Activated CD4-positive, alpha-beta T cell treated with anti-CD3 and anti-CD28 coated beads, Interleukin-2, amount 50 U/mL, for 24 hours (primary cell): ENCODE measurements around the gene PDK2.

Experiments used
- DNase-seq, 2 donors: peaks; one replicate each; pipeline ENCODE4 v3.0.0-alpha.2; 2020; ENCODE audit warnings: low read depth in 1 of 2, low spot score in 1 of 2

The PDK2 gene

DNA sequence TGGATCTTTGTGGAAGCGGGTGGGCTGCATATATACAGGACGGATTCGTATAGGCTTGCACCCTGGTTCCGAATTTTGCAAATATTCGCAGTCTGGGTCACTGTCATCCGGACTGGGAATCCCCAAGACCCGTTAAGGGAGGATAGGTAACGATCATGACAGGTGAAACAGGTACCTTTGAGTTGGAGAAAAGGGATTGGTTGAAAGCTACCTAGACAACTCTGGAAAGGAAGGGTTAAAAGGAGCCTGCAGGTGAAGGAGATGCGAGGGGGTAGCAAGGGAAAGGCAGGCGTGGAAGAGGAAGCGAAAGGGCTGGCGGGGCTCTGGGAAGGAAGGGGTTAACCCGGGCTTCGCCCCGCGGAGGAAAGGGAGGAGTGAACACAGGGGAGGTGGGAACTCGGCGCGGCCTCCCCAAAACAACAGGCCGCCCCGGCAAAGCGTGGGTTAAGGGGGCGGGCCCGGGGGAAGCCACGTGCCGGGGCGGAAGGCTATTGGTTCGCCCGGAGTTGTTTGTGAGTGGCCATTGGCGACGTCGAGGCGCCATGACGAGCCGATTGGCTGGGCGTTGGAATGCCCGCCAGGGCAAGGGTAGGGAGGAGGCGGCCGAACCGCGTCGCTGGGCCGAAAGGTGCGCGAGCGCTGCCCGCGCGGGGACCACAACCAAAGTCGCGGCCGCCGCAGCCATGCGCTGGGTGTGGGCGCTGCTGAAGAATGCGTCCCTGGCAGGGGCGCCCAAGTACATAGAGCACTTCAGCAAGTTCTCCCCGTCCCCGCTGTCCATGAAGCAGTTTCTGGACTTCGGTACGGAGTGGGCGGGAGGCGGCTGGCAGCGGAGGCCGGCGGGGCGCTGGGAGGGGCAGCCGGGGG lies at the start of gene PDK2:
PDK2 (plus strand) TSS at position 599 of the 867 bp plus-strand sequence; CDS start at position 684, 85 bp downstream.
- DNase-seq, result peak; percentile 86 to 91

DNA sequence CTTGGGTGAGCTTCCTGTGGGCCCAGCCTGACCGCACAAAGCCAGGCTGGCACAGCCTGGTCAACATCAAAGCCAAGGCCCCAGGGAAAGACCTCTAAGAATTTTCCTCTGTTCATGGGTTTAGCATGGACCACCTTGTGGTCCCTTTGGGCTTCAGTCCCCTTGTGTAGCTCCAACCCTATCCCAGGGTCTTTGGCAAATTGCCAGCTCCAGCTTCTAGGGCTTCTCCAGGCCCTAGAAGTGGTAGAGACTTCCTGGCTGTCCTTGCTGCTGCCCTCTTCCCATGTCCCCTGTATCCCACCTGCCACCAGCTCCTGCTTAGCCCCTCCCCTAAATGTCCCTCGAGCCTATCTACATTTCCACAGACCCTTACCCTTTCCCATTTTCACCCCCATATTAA lies 49.0 kb upstream of the PDK2 start:
- DNase-seq, result no peak

DNA sequence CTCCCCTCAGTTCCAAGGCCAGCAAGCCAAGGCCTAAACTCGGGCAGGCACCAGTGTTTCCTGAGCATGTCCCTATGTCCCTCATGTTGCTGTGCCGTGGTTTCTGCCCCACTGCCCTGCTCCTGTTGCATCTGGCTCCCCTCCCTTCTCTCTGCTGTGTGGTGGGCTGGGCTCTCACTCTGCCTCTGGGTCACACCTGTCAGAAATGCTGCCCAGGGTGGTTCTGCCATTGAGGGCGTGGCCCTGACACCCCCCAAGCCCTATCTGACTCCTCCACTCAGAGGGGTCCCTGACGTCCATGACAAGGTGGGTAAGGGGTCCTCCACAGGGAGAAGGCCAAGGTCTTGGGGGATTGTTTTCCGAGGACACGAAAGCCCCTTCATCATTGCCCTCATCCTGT lies 48.5 kb upstream of the PDK2 start:
- no peak for DNase-seq

DNA sequence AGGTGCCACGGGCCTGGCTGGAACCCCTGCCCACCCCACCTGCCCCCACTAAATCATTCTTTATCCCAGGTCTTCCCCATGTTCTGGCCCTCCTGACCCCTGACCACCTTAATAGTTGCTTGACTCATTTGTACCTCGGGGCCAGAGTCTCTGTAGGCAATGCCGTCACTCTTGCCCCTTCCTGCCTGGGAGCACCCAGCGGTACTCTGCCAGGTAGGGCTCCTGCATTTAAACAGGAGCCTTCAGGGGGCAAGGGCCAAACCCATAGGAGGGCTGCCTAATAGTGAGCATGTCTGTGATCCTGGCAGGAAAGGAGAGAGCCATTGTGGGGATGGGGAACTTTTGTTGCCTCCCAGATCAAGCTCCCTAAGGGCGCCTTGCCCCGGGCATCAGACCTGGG lies 48.1 kb upstream of the PDK2 start:
- DNase-seq, result no peak

DNA sequence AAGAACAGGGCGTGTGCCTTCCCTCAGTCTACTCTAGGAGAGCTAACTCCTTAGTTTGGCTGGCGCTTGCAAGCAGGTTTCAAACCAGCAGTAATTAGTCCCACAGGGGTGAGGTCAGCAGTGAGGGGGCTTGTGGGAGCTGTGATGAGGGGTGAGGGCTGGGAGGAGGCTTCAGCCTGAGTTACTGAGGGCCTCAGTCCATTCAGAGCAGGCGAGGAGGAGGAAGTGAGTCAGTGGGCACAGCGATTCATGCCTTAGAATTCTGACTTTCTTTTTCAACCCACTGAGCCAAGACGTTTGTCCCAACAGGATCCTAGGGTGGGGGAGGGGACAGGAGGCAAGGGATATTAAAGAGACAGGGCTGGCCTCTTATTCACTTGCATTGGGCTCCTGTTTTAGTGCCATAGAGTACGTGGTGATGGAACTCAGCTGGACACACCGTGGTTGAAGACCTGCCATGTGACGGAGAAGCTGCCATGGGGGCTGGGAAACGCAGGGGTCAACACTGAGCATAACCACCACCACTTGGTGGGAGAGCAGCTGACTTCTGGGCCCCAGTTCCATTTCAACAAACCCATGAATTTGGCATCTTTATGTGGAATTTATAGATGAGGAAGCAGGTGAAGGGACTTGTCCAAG lies 47.5 kb upstream of the PDK2 start:
- no peak for DNase-seq

DNA sequence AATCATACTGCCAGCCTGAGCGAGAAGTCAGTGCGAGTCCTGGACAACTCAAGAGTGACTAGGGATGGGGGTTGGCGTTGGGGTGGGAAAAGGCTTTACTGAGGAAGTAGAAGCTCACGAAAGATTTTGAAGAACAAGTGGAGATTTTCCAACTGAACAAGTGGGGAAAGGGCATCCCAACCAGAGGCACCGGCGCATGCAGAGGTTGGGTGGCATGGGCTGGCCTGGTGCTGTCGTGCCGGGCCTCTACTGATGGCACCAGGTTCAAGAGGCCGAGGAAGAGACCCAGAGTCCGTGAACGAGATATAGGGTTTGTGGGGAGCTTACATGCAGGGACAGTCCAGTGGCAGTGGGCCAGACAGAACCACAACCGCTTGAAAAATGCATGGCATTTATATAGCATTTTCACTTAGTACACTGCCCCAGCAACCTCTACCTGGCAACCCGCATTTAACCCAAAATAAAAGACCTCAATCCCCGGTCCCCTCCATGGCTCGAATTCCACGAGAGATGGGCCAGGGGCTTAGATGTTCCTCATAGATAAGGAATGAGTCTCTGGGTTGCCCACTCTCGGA lies 46.9 kb upstream of the PDK2 start:
- no peak for DNase-seq

DNA sequence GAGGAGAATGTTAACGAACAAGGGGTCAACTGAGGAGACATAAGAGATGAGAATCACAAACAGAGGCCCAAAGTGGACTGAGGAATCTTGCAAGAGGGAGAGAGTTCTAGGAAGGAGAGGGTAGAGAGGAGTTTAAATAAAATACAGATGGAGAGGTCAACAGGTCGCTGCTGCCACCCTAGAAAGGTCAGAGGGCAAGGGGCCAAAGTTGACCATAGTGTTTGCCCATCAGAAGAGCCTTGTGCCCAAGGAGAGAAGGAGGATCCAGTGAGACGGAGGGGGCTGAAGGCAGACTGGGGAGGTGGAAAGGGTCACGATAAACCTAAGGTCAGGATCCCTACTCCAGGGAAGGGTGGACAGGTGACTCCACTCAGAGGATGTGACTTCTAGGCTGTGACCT lies 46.2 kb upstream of the PDK2 start:
- DNase-seq, result no peak

DNA sequence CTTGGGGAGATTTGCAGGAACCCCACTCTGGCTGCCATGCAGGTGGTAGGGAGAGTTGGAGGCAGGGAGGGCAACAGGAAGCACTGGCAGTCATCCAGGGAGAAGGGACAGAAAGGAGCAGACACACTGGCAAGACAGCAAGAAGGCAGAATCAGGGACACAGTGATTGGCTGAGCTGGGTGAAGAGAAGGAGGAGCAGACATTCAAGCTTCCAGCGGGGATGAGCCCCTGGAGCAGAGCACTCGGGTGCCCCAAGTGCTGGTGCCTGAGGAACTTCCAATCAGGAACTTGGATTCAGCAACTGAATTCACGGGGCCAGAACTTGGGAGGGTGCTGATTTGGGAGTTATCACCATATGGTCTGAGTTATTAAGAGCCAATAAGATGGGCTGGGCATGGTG lies 45.5 kb upstream of the PDK2 start:
- DNase-seq, result no peak

DNA sequence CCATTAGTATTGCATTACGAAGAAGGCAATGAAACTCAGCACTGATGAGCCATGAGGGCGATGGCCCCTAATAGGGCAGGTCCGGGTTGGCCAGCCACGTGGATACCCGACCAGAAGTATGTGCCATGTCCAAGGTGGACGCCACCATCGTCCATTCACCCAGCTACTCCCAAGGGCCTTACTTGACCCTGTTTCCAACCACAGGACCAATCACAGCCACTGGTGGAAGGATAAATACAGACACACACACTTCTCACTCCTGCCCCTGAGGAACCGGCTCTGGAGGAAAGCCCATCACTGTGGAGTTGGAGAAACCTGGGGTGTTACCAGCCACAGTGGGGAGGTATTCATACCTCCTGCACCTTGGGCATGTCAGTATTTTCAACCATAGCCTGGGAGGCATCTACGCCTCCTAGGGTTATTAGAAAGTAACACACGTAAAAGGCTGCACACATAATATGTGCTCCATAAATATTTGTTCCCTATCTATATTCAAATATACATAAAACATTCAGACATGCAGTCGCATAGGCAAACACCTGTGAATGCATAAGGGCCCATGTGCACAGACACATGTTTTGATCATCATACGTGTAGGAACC lies 44.6 kb upstream of the PDK2 start:
- DNase-seq, result no peak

DNA sequence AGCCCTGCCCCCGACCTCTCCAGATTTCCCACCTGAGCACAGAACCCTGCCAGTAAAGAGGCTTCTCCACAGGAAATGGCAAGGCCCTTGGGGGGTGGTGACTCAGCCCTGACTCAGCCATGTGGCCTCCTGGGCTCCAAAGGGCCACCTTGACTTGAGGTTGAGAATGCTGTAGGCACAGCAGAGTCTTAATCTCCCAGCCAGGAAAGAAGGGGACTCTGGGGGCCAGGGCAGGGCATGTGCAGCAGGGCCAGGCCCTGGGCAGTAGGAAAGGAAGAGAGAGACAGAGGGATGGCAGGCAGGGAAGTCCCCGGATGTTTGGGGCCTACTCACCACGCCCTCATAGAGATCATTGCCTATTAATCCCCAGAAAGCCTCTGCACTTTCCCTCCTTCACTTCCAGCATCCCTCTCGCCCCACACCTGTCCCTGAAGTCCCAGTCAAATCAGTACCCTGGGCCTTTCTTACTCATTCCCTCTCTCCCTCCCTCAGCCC lies 44.0 kb upstream of the PDK2 start:
- peak; percentile 39 to 53 for DNase-seq

DNA sequence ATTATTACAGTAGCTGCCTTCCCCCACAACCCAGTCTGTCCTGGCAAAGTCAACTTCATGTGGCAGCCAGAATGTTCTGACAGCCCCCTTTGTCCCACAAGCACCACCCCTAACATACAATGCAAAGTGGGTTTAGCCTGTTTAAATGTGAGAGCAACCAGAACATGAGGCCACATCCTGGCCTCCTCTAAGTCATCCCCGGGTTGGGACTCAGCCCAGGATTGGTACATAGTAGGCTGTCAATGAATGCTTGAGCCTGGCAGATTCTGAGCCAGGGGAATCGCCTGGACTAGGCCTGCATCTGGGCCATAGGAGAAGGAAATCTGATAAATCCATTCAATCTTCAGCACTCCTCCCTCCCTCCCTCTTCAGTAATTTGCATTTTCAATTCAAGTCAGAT lies 43.5 kb upstream of the PDK2 start:
- no peak for DNase-seq

DNA sequence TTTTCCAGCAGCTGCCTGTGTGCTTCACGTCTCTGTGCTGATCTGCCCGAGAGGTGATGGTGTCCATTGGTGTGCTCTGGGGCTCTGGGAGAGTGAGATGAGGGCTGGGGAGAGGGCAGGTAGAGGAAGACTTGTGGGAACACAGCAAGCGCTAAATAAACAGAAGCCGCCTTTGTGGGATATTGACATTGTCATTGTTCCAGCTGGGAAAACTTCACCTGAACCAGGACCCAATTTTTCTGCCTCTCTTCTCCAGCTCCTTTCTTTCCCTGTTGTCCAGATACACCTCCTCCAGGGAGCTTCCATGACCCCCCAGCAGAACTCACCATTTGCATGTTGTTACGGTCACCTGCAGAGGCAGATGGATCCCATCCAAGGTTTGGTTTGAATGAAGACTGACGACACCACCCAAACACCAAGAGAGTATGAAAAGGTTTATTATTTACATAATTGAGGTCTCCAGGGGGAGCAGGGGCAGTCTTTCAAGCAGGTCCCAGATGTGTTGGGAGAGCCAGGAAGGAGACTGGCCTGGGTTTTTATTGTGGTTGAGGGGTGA lies 42.8 kb upstream of the PDK2 start:
- no peak for DNase-seq

DNA sequence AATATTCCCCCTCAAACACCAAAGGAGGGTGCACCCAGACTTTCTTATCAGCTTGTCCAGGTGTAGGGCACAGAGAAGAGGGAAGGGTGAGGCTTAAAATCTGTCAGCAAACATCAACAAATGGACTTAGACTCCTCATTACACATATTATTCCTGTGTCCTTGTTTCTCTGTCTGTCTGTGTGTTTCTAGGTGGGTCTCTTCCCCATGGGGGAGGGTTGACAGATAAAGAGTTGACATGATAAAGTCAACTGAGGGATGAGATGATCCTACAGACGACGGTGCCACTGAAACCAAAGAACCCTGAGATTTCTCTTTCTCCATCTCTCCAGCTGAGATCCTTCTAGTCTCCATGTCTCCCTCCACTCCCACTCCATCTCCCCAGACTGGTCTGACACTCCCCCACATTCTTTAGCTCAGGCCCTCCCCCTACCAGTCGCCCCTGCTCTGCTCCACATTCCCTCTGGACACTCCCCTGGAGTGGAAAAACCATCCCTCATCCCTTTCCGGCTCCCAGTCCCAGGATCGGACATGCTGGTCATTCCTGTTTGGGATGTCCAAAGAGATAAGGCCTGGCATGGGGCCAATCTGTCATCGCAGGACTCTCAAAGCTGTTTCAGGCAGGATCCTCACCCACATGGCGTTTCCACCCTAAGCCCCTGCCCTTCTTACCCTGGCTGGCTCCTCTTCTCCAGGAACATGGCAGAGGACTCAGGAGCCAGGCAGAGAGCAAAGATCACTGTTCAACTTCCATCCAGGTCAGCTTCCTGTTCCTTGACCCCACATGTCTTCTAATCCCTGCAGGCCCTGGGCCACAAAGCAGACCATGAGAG lies 42.1 kb upstream of the PDK2 start:
- no peak for DNase-seq

DNA sequence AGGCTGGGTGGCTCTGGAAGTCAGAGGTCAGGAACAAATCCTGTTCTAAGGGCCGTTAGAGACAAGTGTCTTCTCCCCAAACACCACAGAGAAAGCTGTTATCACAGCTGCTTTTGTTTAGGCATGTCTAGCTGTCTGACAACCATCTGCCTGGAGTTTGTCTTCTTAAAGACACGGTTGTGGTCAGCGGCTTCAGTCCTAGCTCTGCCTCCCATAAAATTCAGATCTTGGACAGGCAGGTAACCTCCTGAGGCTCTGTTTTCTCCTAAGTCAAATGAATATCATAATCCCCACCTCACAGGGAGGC lies 41.5 kb upstream of the PDK2 start:
- DNase-seq, result no peak

DNA sequence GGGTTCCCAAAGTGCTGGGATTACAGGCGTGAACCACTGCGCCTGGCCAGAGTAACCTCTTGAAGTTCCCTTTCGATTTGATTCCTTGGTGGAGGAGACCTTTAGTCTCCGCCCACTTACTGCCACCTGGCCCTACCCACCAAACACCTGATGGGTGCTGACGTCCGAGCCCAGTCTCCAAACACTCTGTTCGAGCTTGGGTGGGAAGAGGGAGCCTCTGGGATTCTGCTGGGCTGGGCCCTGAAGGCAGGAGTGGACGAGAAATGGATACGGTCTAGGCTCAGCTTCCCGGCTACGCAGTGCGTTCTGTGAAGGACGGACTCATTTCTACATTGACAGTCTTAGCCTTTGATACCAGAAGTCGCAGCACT lies 40.1 kb upstream of the PDK2 start:
- DNase-seq, result no peak

DNA sequence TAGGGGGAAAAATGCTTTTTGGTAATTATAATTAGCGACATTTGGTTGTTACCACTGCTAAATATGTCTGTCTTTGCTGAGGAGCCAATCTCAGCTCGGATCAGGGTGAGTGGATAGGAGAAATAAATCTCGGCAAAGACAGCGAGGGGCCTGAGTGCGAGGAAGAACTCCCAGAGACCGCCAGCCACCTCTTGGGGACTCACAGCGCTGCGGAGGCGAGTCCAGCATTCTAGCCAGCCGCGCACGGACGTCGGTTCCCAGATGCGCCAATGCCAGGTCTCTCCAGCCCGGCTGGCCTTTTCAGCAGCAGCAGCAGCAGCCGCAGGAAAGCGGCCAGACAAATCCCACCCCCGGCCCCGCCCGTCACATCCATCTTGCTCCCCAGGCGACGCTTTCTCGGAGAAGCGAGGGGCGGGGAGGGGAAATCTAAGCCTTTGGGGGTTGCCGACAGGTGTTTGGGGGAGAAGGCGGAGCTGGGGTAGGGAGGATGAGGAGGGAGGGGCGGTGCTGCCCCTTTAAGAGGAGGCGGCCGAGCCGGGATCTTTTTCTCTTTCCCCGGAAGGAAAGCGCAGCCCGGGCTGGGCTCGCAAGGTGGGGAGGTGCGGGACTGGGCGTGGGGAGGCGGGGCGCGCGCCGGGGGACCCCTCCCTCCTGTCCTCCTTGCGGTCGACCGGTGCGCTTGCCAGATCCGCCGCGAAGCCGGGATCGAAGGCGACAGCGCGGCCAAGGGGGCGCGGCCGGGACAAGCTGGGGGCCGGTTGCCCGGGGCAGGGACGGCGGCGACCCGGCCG lies 39.5 kb upstream of the PDK2 start, which contains the start of gene ITGA3:
ITGA3 (plus strand) TSS at position 685 of the 791 bp plus-strand sequence. CDS start 330 bp downstream, outside the sequence.
- DNase-seq, result peak; percentile 26 to 39

DNA sequence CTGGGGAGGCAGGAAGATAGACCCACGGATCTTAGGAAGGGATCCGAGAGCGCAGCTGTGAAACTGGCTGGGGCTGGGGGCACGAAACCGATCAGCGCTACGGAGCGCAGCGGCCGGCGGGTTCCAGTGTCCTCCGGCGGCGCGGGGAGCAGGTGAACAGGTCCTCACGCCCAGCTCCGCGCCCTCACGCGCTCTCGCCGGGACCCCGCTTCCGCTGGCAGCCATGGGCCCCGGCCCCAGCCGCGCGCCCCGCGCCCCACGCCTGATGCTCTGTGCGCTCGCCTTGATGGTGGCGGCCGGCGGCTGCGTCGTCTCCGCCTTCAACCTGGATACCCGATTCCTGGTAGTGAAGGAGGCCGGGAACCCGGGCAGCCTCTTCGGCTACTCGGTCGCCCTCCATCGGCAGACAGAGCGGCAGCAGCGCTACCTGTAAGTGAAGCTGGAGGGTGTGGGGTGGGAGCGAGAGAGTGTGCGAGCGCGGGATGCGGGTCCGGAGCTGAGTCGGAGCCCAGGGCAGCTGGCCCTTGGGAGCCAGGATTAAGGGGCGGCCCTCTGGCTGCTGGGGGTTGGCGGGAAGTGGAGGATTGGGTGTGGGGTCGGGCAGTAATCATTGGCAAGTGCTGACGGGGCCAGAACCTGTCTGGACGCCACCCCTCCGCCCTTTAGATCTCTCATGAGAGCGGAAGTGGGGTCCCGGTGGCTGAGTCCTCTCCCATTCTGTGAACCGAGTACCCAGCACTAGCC lies 38.8 kb upstream of the PDK2 start:
- DNase-seq, result peak; percentile 50 to 51

DNA sequence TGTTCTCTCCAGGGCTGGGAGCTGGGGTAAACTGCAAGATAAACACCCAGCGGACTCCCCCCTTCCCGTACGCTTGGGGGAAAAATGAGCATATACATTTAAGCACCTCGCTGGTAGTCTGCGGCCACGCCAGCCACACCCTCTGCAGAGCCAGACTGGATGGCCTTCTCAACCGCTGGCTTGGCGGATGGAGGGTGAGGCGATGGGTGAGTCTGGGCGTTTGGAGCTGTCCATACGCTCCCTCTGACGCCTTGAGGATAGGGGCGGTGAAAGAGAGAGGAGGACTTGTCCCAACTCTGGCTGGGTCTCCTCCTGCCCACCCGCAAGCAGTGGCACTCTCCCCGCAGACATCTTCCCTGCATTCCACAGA lies 38.2 kb upstream of the PDK2 start:
- no peak for DNase-seq

DNA sequence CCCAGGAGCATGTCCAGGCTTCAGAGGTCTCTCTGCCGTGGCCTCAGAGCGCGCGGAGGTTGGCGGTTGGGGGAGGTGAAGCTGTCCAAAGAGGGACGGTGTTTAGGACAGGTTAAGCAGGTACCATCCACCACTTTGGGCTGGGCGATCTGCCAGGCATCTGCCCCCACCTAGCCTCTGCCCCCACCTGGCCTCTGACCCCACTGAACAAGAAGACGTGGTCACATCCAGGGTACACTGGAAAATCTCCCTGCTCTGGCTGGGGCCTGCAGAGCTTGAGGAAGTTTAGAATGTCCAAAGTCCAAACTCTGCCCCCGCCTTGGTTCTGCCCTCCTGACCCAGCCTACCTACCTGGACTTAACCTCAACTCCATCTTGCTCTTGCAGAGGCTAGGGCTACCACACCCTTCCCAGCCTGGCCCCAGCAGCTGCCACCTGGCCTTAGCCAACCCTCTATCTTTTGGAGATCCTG lies 37.6 kb upstream of the PDK2 start:
- no peak for DNase-seq
